Astrocyte of the spinal cord (primary cell): ENCODE measurements around the gene TRIO.

Experiments used
- DNase-seq: peaks from one replicate; pipeline ENCODE4 v3.0.0; 2011; ENCODE audit warnings: low read depth, low spot score
- H3K4me3 ChIP-seq: 2 replicates; pipeline ENCODE4 v1.5.1; 2011; ENCODE audit warnings: low read depth, mild to moderate bottlenecking, low read length, moderate library complexity
- in situ Hi-C: cut with HindIII; loops from 2 replicates; pipeline ENCODE4 v1.10.0; 2017; ENCODE audit warnings: low sequenced_read_pairs
- TF ChIP-seq, protein P1 (sequence below): IDR thresholded peaks from 2 replicates; pipeline ENCODE4 v1.5.1; 2012; ENCODE audit warnings: low read depth, mild to moderate bottlenecking, low read length, inconsistent platforms

The TRIO gene

GRCh38 chr5:14112998-14113652 is 30.0 kb upstream of the TRIO start:
- in situ Hi-C loops: no loop called here
- no peak overlapping the region for H3K4me3 ChIP-seq
- DNase-seq: no peak
- TF ChIP-seq, protein P1, sequence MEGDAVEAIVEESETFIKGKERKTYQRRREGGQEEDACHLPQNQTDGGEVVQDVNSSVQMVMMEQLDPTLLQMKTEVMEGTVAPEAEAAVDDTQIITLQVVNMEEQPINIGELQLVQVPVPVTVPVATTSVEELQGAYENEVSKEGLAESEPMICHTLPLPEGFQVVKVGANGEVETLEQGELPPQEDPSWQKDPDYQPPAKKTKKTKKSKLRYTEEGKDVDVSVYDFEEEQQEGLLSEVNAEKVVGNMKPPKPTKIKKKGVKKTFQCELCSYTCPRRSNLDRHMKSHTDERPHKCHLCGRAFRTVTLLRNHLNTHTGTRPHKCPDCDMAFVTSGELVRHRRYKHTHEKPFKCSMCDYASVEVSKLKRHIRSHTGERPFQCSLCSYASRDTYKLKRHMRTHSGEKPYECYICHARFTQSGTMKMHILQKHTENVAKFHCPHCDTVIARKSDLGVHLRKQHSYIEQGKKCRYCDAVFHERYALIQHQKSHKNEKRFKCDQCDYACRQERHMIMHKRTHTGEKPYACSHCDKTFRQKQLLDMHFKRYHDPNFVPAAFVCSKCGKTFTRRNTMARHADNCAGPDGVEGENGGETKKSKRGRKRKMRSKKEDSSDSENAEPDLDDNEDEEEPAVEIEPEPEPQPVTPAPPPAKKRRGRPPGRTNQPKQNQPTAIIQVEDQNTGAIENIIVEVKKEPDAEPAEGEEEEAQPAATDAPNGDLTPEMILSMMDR: no peak

GRCh38 chr5:14114615-14115251 is 28.4 kb upstream of the TRIO start:
- TF ChIP-seq, protein P1: no peak
- H3K4me3 ChIP-seq: no peak overlapping the region
- no peak for DNase-seq
- in situ Hi-C loops: no loop called here

- H3K4me3 ChIP-seq: no peak overlapping the region
- TF ChIP-seq, protein P1: no peak
- no peak for DNase-seq
- in situ Hi-C loops: no loop called here
Observed at GRCh38 chr5:14115323-14115895, 27.7 kb upstream of the TRIO start.

GRCh38 chr5:14118551-14119320 is 24.4 kb upstream of the TRIO start:
- DNase-seq: no peak
- H3K4me3 ChIP-seq: no peak overlapping the region
- in situ Hi-C loops: no loop called here
- TF ChIP-seq, protein P1: no peak

DNA sequence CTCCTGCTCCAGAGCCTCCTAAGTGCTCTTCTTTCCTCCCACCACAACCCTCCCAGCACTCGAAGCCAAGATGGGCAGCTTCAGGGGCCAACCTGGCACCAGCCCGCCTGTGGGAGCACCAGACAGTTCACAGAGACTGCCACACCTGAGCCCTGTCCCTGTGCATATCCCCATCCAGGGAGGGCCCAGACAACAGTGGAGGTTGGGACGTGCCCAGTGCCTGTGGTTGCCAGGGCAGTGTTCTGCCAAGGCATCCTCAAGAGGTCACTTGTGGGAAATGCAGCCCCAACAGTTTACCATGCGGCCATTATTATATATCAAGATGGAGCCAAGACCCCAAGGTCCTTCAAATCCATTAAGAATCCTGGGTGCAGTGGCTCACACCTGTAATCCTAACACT is 23.0 kb upstream of the TRIO start:
- H3K4me3 ChIP-seq: no peak overlapping the region
- TF ChIP-seq, protein P1: no peak
- DNase-seq: no peak
- in situ Hi-C loops: no loop called here

DNA sequence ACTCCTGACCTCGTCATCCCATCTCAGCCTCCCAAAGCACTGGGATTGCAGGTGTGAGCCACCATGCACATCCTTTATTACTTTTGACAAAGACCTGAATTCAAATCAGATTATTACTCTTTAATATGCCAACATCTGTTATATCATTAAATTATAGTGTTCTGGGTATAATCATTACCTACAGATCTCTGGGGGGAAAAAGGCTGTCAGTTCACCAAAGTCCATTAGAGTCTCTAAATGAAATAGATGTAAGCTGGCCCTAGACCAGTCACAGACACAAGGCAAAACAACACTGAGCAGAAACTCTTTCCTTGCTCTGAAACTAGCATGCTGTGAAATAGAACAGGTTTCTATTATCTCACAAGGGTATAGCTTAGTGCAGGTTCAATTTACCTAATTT is 21.6 kb upstream of the TRIO start:
- no peak for DNase-seq
- no peak overlapping the region for H3K4me3 ChIP-seq
- in situ Hi-C loops: no loop called here
- TF ChIP-seq, protein P1: no peak
